HG03378 (cell line): Measurements from ENCODE around the gene TMEM229B.
A peak's percentile ranks its signal among the peaks of the same experiment; 100 is the strongest.

ENCODE experiments used
- ATAC-seq: cut with Tn5 transposase; IDR thresholded peaks from one replicate; pipeline ENCODE4 v1.9.1; 2021; ENCODE audit warnings: mild to moderate bottlenecking, moderate library complexity; ENCODE audit not compliant: unreplicated experiment

The TMEM229B gene

DNA sequence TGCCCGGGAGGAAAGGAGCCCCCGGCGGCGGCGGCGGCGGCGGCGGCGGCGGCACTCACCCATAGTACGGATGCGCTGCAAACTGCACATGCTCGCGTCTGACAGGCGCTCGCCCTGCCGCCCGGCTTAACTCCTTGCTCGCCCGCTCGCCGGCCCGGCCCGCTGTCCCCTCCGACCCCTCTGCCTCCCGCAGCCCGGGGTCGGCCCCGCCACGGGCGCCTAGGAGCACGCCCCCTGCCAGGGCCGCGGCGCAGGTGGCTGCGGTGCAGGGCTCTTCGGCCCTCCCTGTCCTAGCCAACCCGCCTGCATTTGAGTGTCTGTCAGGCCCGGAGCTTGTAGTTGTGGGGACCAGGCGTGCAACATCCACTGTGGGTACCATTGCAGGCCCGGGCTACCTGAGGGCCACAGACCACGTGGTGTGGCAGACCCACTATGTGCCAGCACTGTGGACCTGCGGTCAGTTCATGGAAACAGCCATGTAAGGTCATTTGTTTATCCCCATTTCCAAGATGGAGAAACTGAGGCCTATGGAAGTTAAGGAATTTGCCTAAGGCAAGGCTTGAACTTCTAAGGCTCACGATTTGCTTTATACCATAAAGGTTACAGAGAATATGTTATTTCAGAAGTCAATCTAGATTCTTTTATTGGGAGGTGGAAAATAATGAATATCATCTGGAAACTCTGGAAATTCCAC lies 27.0 kb upstream of the TMEM229B start:
- ATAC-seq: no peak

DNA sequence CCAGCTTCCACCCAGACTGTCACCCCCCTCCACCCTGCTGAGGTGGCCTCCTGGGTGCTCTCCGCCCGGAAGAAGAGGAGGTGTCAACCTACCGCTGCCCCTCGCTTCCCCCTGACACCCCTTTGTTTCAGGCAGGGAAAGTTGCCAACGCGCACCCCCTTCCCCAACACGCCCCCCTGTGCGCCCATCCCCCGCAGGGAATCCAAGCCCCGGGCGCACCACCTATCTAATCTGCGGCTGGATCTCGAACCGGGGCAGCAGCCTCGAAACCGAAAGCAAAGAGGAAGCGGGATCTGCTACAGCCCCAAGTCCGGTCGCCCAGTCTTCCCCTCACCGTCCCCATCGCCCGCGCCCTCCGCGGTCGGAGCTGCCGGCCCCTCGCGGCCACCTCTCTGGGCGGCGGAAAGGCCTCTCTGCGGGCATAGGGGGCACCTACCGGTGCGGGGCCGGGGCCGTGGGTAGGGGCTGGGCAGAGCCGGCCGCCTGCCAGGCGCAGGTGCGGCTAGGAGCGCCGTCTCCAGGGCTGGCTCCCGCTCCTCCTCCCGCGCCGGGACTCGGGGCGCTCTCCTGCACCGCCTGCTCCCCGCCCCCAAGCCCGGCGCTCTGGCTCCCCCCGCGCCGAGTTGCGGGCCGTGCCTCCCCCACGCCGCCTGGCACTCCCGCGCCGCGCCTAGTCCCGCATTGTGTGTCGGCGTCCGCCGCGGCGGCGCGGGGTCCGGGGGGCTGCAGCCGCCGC lies 26.3 kb upstream of the TMEM229B start:
- no peak for ATAC-seq

DNA sequence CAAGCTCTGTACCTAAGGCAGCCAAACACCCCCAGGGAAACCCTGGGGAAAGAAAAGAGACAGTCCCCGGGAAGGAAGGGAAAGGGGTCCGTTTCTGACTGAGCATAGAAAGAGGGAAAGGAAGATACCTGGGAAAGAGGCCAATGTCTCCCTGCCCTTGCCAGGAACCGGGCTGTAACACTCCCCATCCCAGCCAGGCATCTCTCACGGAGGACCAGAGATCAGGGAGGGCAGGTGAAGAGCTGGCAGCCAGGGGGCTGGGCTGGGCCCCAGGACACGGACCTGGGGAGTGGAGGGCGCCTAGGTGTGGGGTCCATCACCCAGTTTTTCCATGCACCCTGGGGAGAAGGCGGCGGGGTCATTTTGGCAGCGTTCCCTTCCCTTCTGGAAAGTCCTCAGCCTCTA lies 25.7 kb upstream of the TMEM229B start:
- no peak for ATAC-seq

DNA sequence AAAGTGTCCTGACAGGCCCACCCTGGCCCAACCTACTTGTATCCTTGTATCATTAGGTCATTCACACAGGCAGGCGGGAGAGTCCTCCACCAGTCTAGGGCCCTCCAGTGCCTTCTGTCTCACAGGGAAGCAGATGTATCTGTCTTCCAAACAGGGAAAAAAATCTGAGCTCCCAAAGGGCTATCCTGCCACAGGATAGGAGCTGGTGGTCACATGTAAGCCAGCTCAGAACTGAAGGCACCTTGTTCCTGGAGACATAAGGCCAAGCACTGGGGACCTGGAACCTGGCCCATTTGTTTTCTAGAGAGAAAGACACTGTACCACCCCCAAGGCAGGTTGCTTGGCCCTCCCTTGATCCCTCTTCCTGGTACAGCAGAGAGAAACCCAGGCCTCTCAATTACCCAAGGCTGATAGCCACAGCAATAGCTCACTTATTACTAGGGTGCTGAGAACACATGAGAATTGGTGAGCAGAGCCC lies 25.1 kb upstream of the TMEM229B start:
- no peak for ATAC-seq

DNA sequence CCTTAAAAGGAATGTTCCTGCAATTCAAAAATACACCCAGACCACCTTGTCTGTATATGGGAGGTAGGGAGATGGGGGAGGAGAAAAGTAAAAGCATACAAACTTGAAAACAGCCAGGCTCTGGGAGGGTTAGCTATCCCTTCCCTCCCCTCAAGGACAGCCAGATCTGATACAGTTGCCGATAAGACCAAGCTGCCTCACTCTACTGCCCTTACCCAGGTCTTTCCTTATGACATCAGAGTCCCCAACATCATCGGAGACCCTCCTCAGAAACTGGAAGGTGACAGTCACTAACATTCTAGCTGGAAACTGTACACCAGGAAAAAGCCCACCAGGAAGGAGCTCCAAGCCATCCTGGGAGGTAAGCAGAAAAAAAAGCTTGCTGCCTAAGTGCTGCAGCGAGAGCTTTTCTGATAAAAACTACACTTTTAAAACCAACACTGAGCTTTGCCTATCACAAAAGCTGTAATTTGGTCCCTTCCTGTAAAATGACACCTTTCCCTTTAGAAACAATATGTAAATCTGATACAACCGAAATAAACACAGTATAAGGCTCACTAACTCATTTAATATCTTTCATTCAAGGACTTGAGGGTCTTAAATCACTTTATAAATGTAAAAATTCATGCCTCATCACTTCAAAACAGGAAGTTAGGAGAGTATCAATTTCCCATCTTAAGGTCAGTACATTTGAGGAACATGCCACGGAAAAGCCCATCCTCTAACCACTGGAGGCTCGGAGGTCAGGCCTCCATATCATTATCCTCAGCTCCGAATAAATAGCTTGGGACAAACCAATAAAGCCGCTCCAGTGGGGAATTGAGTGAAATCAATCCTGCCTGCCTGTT lies 24.2 kb upstream of the TMEM229B start:
- no peak for ATAC-seq

DNA sequence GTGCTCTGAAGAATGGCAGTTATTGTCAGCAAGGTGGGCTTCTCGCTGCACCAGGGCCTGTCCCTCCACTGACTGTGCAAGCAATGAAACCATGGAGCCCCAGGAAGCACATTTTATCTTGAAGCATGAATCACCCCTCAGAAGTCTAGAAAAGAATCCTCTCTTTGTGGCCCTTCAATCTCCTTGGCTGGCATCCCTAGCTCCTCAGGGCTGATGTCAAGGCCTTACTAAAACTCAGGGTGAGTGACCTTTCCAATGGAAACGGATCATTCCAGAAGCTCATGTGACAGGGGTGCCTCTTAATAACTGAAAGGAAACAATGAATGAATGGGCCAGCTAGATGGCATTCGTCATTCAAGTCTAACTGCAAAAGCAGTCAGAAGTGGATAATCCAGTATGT lies 22.3 kb upstream of the TMEM229B start:
- ATAC-seq: no peak

DNA sequence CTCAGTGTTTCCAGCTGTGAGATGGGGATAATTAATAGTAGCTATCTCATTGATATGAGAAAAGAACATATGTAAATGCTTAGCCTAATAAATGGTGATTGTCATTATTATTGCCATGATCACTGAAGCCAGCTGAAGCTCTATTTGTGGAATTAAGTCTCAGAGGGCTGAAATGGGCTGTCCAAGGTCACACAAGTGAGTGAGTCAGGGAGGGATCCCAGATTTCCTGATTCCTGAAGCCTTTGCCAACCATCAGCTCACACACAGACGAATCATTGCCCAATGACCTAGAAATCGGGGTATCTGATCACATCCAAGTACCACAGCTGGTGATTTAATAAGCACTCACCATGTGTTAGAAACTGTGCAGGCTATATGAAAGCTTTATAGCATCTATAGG lies 21.6 kb upstream of the TMEM229B start:
- no peak for ATAC-seq

DNA sequence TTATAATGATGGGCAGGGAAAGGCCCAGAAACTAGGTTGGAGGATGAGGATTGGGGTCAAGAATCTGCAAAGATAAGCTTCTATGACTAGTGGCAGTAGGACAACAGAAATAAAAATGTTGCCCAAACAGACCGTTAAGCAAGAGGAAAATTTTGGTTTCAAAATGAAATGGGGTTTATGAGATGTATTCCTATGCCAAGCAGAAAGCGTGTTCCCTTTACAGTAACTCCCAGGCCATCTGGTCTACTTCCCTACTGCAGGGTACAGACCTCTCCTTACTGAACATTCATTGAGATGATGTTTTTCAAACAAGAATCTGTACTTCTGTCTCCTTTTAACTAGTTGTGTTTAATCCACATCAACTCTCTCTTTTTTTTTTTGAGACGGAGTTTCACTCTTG lies 20.4 kb upstream of the TMEM229B start:
- no peak for ATAC-seq

DNA sequence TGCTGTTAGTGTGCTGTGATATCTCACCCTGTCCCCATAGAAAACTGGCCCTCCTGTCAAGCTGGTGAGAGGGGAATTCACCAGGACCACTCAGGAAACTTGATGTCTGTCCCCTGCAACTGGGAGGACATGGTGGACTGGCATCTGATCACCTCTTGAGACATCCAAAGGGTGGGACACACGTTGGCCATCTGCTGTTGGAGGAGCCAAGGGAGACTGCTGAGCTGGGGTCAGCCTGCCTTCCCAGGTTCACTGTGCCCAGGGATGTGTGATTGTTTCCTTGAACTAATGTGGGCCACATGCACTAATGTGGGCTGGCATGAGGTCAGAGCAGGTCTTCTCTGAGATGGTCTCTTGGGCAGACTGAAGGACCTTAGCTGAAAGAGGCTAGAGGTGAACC lies 16.7 kb upstream of the TMEM229B start:
- ATAC-seq: no peak

DNA sequence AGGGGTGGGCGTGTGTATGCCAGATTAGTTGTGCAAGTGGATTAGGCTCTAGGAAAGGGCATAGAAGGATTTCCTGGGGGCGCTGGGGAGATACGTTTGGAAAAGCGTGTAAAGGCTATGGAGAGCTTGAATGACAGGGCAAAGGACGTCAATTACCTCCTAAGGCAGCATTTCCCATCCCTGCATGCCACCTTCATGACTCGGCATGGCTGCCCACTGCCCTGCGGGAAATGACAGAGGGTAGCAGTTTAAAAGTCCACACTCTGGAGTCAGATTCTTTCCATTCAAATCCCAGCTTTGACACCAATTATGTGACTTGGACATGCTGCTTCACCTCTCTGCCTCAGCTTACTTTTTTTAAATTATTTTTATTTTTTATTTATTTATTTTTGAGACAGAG lies 14.8 kb upstream of the TMEM229B start:
- no peak for ATAC-seq

DNA sequence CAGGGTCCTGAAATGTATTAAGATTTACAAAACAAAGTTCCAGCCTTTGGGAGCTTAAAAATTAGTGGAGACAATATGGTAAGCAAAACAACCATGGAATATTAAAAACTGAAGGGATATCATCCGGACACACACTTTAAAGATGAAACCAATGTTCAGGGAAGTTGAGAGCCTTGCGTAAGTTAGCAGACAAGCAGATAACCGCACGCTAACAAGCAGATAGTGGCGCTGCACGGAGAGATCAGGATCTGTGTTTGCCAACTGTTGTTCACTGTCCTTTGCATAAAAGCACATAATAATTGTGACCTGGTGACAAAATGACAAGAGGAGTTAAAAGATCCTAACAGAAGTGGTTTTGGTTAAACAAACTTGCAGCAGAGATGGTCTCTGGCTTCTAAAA lies 14.3 kb upstream of the TMEM229B start:
- no peak for ATAC-seq

DNA sequence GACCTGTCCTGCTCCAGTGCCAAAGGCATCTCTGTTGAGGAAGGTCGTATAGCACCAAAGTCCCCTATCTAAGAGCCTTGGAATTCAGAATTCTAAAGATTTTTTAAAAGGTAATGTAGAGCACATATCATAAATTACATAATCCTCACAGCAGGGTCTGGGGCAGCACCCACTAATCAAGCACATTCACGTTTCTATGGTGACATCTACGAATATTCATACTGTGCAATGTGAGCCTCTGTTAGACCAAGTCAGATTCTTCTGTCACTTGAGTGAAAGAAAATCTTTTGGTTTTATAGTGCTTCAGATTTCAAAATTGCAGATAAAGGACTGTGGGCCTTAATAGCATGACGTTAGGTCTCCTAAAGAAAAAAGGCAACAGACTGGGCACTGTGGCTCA lies 13.1 kb upstream of the TMEM229B start:
- ATAC-seq: no peak

DNA sequence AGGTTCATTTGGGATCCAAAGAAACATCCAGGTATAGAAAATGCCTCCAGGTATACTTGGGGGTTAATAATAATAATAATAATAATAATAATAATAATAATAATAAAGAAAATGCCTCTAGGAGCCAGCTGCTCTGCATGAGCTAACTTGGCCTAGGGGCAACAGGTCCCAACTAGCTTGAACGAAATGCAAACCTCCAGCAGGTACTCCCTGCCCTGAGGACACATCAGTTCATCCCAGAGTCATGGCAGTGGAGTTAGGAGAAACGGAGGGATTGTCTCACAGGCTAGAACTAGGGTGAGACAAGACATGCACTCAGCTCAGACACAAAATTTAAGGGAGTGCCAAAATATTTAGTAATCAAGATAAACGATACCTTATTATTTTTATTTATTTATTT lies 12.5 kb upstream of the TMEM229B start:
- ATAC-seq: no peak

DNA sequence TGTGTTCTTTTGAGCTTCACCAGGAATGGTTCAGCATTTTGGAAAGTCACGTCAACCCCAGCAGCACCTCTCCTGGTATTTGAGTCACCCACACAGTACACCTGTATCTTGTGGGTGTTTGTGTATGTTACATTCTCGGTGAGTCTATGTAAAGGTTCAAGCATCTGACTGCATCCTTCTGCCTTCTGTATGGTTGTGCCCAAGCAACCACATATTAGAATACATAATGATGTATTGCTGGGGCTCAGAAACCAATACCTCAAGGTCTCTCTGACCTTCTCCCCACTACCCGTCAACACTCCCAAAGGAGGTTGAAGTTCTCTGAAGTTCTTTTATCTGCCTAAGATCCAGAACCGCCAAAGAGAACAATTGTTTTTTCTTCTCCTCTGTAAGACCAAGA lies 9.2 kb upstream of the TMEM229B start:
- no peak for ATAC-seq

DNA sequence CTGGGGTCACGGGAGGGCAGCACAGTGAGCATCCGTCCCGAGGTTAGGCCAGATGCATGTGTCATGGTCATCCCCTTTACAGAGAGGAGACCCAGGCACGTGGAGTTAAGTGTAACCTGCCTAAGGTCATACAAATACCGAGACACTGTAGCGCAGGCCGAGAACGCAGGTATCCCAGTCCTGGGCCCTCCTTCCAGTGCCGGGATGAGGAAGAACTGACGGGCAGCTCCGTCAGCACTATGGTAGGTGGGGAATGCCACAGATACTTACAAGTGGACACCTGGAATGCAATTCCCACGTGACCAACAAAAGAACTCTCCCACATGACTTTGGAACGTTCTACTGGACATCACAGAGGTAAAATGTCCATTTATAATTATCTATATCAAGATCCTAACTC lies 8.7 kb upstream of the TMEM229B start:
- no peak for ATAC-seq

DNA sequence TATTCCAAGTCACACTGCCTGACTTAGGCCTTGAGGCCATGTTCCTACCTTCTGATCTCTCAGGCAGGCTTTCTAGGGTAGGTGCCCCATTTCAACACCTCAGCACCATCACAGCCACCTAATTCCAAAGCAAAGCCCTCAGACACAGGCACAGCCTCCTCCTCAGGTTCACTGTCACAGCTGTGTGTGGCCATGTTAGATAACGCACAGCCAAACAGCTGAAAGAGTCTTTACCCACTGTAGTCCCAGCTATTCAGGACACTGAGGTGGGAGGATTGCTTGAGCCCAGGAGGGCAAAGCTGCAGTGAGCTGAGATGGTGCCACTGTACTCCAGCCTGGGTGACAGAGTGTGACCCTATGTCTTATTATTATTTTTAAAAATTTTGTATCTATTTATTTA lies 7.3 kb upstream of the TMEM229B start:
- ATAC-seq: no peak

DNA sequence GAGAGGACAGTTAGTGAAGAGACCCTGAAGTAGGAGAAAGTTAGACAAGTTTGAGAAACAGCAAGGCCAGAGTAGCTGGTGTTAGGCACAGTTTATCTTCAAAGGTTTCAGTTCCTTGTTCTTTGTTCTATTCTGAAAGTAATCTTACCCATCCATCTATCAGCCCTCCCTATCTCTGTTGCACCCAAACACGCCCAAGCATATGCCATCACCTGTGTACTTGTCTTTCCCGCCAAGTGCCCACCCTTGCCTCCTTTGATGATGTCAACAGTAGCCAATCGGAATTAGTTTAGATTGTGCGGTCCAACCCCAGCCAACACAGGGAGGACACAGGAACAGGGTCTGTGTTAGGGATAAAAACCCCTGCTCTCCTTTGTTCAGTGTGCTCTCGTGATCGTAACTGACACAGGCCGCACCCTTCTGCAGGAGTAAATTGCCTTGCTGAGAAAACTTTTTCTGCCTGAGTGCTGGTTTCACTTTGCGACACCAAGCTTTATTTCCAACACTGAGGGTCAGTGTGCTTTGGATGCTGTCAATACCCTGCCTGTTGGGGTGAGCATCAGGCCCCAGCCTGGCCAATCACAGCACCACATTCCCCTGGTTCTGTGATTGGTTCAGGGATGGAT lies 4.7 kb upstream of the TMEM229B start:
- ATAC-seq: peak; percentile 42

DNA sequence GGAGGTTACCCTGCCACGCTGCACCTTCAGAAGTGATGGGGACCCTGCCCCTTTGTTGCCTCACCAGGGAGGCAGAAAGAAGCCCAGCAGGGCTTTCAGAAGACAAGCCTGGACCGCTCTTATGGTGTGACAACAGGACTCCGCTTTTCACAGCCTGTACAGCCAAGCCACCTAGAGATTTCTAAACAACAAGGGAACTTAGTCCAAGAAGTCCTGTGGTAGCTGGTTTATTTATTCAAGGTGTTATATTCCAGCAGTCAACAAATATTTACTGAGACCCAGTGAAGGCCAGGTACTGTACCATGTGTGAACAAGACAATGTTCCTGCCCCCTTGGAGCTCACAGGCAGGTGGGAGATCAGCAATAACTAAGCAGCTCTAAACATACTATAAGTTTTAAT lies 4.0 kb upstream of the TMEM229B start:
- no peak for ATAC-seq

DNA sequence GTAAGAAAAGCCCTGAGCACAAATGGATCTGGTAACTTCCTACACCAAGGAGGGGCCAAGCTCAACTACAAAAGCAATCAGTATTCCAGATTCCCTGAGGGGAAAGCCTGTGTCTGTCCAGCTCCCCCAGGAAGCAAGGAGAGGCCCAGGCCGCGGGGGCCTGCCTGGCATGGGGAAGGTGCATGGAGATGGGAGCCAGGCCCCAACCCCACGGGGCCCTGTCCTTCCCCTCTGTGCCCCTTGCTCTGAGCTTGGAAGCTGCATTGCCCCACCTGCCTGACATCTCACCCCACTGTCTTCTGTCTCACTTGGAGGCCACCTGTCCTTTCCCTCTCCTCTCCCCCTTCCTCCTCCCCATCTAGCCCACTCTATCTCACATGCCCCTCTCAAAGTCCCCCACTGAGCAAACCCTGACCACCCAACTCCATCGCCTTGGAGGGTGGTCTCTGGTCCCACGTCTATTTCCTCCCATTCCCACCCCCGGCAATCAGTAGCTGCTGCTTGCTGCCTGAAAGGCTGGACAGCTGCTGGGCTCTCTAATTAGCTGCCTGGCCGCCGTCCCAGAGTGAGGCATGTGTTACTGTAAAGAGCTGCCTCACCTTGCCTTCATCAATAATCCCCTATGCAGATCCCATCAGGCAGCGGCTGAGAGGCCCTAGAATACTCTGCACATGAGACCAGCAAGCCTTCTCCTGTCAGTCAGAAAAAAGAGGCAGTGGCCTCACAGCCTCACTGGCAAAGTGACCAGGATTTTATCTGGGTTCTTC lies 3.4 kb upstream of the TMEM229B start:
- ATAC-seq: no peak

DNA sequence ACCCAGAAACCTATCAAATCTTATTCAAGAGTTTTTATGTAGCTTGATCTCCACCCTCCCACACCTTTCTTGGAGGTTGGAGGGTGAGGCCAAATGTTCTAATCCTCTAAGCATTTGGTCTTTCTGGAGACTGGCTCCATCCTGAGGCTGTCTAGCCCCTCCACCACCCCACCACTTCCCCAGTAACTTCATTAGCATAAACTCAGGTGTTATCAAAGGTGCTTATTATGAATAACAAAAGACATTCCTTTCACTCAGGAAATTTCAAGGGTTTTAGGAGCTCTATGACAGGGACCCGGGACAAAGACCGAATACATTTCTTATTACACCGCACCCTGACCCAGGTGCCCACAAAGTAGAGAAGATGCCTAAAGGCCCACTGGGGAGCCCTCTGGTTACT lies 2.8 kb upstream of the TMEM229B start:
- ATAC-seq: no peak

DNA sequence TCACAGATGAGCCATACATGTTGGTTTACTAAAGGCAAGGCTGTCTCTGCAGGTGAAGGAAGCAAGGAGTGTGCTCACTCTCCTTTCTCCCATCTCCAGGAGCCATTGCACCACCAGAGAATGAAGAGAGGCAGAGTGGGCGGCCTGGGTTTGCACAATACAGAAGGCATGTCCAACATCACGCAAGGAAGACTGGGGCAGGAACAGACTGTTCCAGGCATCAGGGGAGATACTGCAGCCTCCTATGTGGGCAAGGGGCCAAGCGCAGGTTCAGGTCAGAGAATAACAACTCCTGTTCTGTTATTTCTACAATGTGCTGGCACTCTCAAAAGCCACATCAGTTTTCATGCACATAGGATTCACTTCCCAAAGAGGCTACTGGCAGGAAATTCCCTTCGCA lies 1.7 kb upstream of the TMEM229B start:
- no peak for ATAC-seq
